Measurements from ENCODE around the gene RBFOX1.

DNA sequence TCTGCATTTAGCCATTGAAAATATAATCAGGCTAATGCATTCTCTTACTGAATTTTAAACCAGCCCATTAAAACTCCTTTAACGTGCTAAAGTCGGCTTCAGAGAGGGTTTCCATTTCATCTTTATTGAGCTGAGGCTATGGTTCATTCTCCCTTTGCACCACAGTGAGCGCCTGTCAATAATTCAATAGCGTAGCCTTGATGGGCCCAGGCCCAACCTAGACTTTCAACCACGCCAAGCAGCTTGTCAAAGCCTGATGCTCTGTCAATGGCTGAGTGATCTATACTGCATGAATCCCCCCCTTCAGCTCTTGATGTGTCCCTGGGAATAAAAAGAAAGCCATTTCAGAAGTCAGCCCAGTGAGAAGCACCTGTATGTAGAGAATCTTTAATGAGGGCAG, 106.0 kb downstream of the RBFOX1 start:
- TF ChIP-seq CTCF (IDR thresholded peaks at IDR 0.05 in 2 of 3, conservative IDR thresholded peaks at IDR 0.05 in 1 of 3; ENCODE audit: borderline replicate concordance in 1 of 3, insufficient read depth in 1 of 3, low read depth in 2 of 3, low read length in 2 of 3) (no peak), EZH2 (IDR thresholded peaks at IDR 0.05) (no peak), TCF7L2 (IDR thresholded peaks at IDR 0.05; ENCODE audit: borderline replicate concordance, extremely low read depth, insufficient read depth, insufficient read length) (no peak), RAD21 (IDR thresholded peaks at IDR 0.05; ENCODE audit: low read depth) (no peak), EGR1 (IDR thresholded peaks at IDR 0.05; ENCODE audit: low read depth) (no peak)
